ENCODE measurements around the gene BZW1.

DNA sequence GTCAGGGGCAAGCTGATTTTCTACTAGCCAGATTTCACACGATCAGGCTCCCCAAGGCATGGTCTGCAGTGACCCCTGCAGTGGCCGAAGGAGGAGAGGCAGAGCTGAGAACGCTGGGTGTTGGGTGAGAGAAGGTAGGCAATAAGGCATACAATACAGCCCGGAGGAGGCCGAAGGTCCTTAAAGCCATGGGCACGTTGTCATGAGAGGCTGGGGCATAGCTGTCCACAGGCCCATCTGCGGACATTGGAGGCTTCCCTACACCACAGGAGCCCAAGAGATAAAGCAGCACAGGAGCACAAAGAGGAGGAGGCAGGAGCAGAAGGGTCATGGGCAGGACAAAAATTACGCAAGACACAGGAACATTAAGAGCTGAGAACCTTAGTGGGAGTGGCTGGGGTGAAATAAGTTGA is 16.7 kb upstream of the BZW1 start:
- TF ChIP-seq EZH2 (IDR thresholded peaks at IDR 0.05) (no peak), POLR2AphosphoS5 (IDR thresholded peaks at IDR 0.05; ENCODE audit: borderline replicate concordance, low read depth, low read length) (no peak)

Data from SK-N-MC (cell line).